GM12801 (cell line): ENCODE measurements around the gene CD27.

Source experiments
- CTCF ChIP-seq: IDR thresholded peaks from one replicate; pipeline ENCODE4 v1.5.1; 2011; ENCODE audit warnings: control low read depth; ENCODE audit not compliant: insufficient read length; ENCODE audit errors: extremely low read depth

The CD27 gene

GRCh38 chr12:6468283-6468575, 23.5 kb downstream of the CD27 start:
- TF ChIP-seq CTCF, result no peak

GRCh38 chr12:6469092-6469491, 24.3 kb downstream of the CD27 start:
- TF ChIP-seq CTCF, result no peak

GRCh38 chr12:6469609-6470374, 25.0 kb downstream of the CD27 start:
- no peak for TF ChIP-seq CTCF

- no peak for TF ChIP-seq CTCF
Observed at GRCh38 chr12:6470375-6471163, 25.8 kb downstream of the CD27 start, which contains the start of gene VAMP1. Gene VAMP1, minus strand, starts transcription at chr12:6470677. Its CDS starts 146 bp downstream, at chr12:6470531.

- no peak for TF ChIP-seq CTCF
Observed at GRCh38 chr12:6471989-6472360, 27.2 kb downstream of the CD27 start.

GRCh38 chr12:6472491-6472890, 27.7 kb downstream of the CD27 start:
- TF ChIP-seq CTCF, result no peak

GRCh38 chr12:6476489-6476888, 31.7 kb downstream of the CD27 start:
- TF ChIP-seq CTCF, result no peak
